Measurements from ENCODE around the gene GINS2. TPM values are rescaled to one million over a fixed set of nuclear protein-coding genes. Genes with fewer than 3 reads are reported as not detected.

The GINS2 gene
- total RNA-seq, 3 donors from 2014 or later (not counting 1 experiment from before 2014, with no cell fraction given), result 0.73 to 2.6 (median 0.89) TPM

- H3K36me3 Mint-ChIP-seq, result no peaks in the 10 kb centered on the region
- WGBS (ENCODE audit: insufficient coverage), result 87% methylated on average over 16 of the region's 16 CpGs
- H3K27me3 Mint-ChIP-seq (ENCODE audit: low read depth in 2 of 2), result no peaks in the 10 kb centered on the region
- H3K4me1 Mint-ChIP-seq, result peaks cover 0 to under 1% of the 10 kb centered on the region in 2 donors
- no peak for ATAC-seq
- H3K27ac ChIP-seq (ENCODE audit: low read length), result no peak overlapping the region
- H3K9me3 ChIP-seq (ENCODE audit: control insufficient read depth, insufficient read depth, low read length), result no peaks in the 10 kb centered on the region
- H3K36me3 ChIP-seq (ENCODE audit: control insufficient read depth, insufficient read depth, low read length), result no peaks in the 10 kb centered on the region
- H3K9me3 Mint-ChIP-seq, result no peaks in the 10 kb centered on the region
- no peak for TF ChIP-seq CTCF (IDR thresholded peaks at IDR 0.05)
- no peak overlapping the region for H3K4me3 ChIP-seq (ENCODE audit: low read length)
- no peak overlapping the region for H3K4me3 Mint-ChIP-seq
- no peak for DNase-seq
- H3K27me3 ChIP-seq (ENCODE audit: control insufficient read depth, insufficient read depth, low read length), result no peaks in the 10 kb centered on the region
- H3K4me1 ChIP-seq (ENCODE audit: control insufficient read depth, insufficient read depth, low read length), result peaks cover 25% of the 10 kb centered on the region
- H3K27ac Mint-ChIP-seq, result no peak overlapping the region
- intact Hi-C loops (cut with micrococcal nuclease), result no loop called here
Measured at GRCh38 chr16:85729452-85730185, 40.9 kb upstream of the GINS2 start.

- no peaks in the 10 kb centered on the region for H3K36me3 ChIP-seq (ENCODE audit: control insufficient read depth, insufficient read depth, low read length)
- intact Hi-C loops (cut with micrococcal nuclease), result no loop called here
- H3K4me1 ChIP-seq (ENCODE audit: control insufficient read depth, insufficient read depth, low read length), result peaks cover 18% of the 10 kb centered on the region
- H3K4me1 Mint-ChIP-seq, result no peaks in the 10 kb centered on the region
- ATAC-seq (no peak), DNase-seq (no peak)
- H3K9me3 ChIP-seq (ENCODE audit: control insufficient read depth, insufficient read depth, low read length), result no peaks in the 10 kb centered on the region
- no peak overlapping the region for H3K4me3 ChIP-seq (ENCODE audit: low read length)
- no peak overlapping the region for H3K27ac ChIP-seq (ENCODE audit: low read length)
- no peaks in the 10 kb centered on the region for H3K27me3 Mint-ChIP-seq (ENCODE audit: low read depth in 2 of 2)
- H3K36me3 Mint-ChIP-seq, result no peaks in the 10 kb centered on the region
- H3K27me3 ChIP-seq (ENCODE audit: control insufficient read depth, insufficient read depth, low read length), result no peaks in the 10 kb centered on the region
- H3K9me3 Mint-ChIP-seq, result no peaks in the 10 kb centered on the region
- H3K27ac Mint-ChIP-seq, result no peak overlapping the region
- no peak for TF ChIP-seq CTCF (IDR thresholded peaks at IDR 0.05)
- no peak overlapping the region for H3K4me3 Mint-ChIP-seq
- WGBS (ENCODE audit: insufficient coverage), result 87% methylated on average over 7 of the region's 7 CpGs
Measured at GRCh38 chr16:85728879-85729278, 40.1 kb upstream of the GINS2 start.

GRCh38 chr16:85724936-85725335 lies 36.2 kb upstream of the GINS2 start:
- intact Hi-C loops (cut with micrococcal nuclease), result no loop called here
- ATAC-seq, result no peak

More at GRCh38 chr16:85724936-85725335, 36.2 kb upstream of the GINS2 start:
- Histone ChIP-seq H3K36me3 (ENCODE audit: control insufficient read depth, insufficient read depth, low read length) (no peaks in the 10 kb centered on the region), H3K27ac (ENCODE audit: low read length) (no peak overlapping the region), H3K9me3 (ENCODE audit: control insufficient read depth, insufficient read depth, low read length) (no peaks in the 10 kb centered on the region), H3K27me3 (ENCODE audit: control insufficient read depth, insufficient read depth, low read length) (no peaks in the 10 kb centered on the region), H3K4me3 (ENCODE audit: low read length) (no peak overlapping the region), H3K4me1 (ENCODE audit: control insufficient read depth, insufficient read depth, low read length) (peaks cover 7% of the 10 kb centered on the region)
- WGBS (ENCODE audit: insufficient coverage), result 91% methylated on average over 12 of the region's 12 CpGs
- H3K27ac Mint-ChIP-seq, result no peak overlapping the region
- no peaks in the 10 kb centered on the region for H3K4me1 Mint-ChIP-seq
- no peak for DNase-seq
- no peaks in the 10 kb centered on the region for H3K9me3 Mint-ChIP-seq
- H3K36me3 Mint-ChIP-seq, result no peaks in the 10 kb centered on the region
- no peaks in the 10 kb centered on the region for H3K27me3 Mint-ChIP-seq (ENCODE audit: low read depth in 2 of 2)
- TF ChIP-seq CTCF (IDR thresholded peaks at IDR 0.05), result no peak
- no peak overlapping the region for H3K4me3 Mint-ChIP-seq

Measured in natural killer cell (primary cell).